ENCODE data around the gene TSPAN4.
A peak's percentile ranks its signal among the peaks of the same experiment; 100 is the strongest.

The TSPAN4 gene

DNA sequence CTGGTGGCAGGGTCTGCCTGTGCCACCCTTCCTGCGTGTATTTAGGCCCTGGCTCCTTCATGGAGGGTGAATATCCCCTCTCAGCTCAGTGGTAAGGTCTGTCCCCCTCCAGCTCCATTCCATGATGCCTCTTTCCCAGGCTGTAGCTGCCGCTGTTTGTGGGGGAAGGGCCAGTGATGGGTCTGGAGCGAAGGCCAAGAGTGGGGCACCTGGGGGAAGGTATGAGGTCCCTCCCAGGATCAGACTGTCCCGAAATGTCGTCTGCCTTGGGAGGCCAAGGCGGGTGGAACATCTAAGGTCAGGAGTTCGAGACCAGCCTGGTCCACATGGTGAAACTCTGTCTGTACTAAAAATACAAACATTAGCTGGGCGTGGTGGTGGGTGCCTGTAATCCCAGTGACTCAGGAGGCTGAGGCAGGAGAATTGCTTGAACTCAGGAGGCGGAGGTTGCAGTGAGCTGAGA lies 8.8 kb upstream of the TSPAN4 start:
- CTCF ChIA-PET, result interaction anchor here (0.7 to 1.0 kb wide), 2 partner anchors 17 to 61 kb away, joined by 3 to 4 read pairs; no protein-coding TSS in a partner anchor
- no peaks in the 10 kb centered on the region for H3K9me3 ChIP-seq (ENCODE audit: control insufficient read depth, insufficient read depth, low read depth, low read length)
- peak overlapping the region; percentile 70 for H3K4me3 ChIP-seq (ENCODE audit: low read depth, low read length)
- H3K27ac ChIP-seq (ENCODE audit: extremely low read depth, low read depth, low read length), result peak overlapping the region; percentile 64; the same call in 1 of the 2 replicates
- H3K36me3 ChIP-seq (ENCODE audit: control insufficient read depth in 2 of 2, insufficient read depth in 1 of 2, low read length in 2 of 2), result peaks cover 0 to 43% of the 10 kb centered on the region in 2 experiments; a peak in 1 of 3 replicates
- POLR2A ChIA-PET, result interaction anchor here (1.0 to 15.0 kb wide), 4 partner anchors 8 to 37 kb away, joined by 3 to 202 read pairs (median 37); partner anchors contain the start of genes PNPLA2, POLR2L and TSPAN4
- no peaks in the 10 kb centered on the region; the same call in 1 of the 2 replicates for H3K4me1 ChIP-seq (ENCODE audit: control insufficient read depth, insufficient read depth, low read length)
- TF ChIP-seq, protein P1, sequence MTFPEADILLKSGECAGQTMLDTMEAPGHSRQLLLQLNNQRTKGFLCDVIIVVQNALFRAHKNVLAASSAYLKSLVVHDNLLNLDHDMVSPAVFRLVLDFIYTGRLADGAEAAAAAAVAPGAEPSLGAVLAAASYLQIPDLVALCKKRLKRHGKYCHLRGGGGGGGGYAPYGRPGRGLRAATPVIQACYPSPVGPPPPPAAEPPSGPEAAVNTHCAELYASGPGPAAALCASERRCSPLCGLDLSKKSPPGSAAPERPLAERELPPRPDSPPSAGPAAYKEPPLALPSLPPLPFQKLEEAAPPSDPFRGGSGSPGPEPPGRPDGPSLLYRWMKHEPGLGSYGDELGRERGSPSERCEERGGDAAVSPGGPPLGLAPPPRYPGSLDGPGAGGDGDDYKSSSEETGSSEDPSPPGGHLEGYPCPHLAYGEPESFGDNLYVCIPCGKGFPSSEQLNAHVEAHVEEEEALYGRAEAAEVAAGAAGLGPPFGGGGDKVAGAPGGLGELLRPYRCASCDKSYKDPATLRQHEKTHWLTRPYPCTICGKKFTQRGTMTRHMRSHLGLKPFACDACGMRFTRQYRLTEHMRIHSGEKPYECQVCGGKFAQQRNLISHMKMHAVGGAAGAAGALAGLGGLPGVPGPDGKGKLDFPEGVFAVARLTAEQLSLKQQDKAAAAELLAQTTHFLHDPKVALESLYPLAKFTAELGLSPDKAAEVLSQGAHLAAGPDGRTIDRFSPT (tag by site-specific recombination; IDR thresholded peaks at IDR 0.05), result peak; percentile 41; the same call in 1 of the 2 replicates
- TF ChIP-seq ZNF677 (tag by site-specific recombination; IDR thresholded peaks at IDR 0.05) (no peak), ZNF223 (tag by site-specific recombination; IDR thresholded peaks at IDR 0.05) (no peak), ZBTB17 (tag by site-specific recombination; IDR thresholded peaks at IDR 0.05) (peak; percentile 45; the same call in 1 of the 2 replicates), ZNF791 (tag by site-specific recombination; IDR thresholded peaks at IDR 0.05) (no peak), ZNF792 (tag by site-specific recombination; IDR thresholded peaks at IDR 0.05) (no peak), ZNF2 (tag by site-specific recombination; IDR thresholded peaks at IDR 0.05) (0 out of 2 replicates have a peak, but pooled peaks have one; percentile 22), HOXD13 (CRISPR knock-in tag; IDR thresholded peaks at IDR 0.05; ENCODE audit: borderline replicate concordance) (no peak), SP7 (tag by site-specific recombination; IDR thresholded peaks at IDR 0.05) (peak; percentile 39; the same call in 1 of the 2 replicates), GLIS2 (tag by site-specific recombination; IDR thresholded peaks at IDR 0.05) (no peak), ZNF626 (tag by site-specific recombination; IDR thresholded peaks at IDR 0.05) (no peak), ZNF514 (tag by site-specific recombination; IDR thresholded peaks at IDR 0.05) (no peak), ZNF16 (tag by site-specific recombination; IDR thresholded peaks at IDR 0.05; ENCODE audit: low read depth) (no peak), ZNF600 (tag by site-specific recombination; IDR thresholded peaks at IDR 0.05) (no peak), ZNF555 (tag by site-specific recombination; conservative IDR thresholded peaks at IDR 0.05) (no peak), ZNF24 (tag by site-specific recombination; IDR thresholded peaks at IDR 0.05) (0 out of 2 replicates have a peak, but pooled peaks have one; percentile 18), ZNF140 (tag by site-specific recombination; IDR thresholded peaks at IDR 0.05) (no peak), ZNF133 (tag by site-specific recombination; IDR thresholded peaks at IDR 0.05) (no peak), ZNF426 (tag by site-specific recombination; IDR thresholded peaks at IDR 0.05) (no peak), ZNF292 (tag by site-specific recombination; IDR thresholded peaks at IDR 0.05; ENCODE audit: borderline replicate concordance, low read depth) (no peak), ZNF571 (tag by site-specific recombination; IDR thresholded peaks at IDR 0.05) (no peak), ZNF37A (tag by site-specific recombination; IDR thresholded peaks at IDR 0.05) (no peak)
- TF ChIP-seq, protein P2, sequence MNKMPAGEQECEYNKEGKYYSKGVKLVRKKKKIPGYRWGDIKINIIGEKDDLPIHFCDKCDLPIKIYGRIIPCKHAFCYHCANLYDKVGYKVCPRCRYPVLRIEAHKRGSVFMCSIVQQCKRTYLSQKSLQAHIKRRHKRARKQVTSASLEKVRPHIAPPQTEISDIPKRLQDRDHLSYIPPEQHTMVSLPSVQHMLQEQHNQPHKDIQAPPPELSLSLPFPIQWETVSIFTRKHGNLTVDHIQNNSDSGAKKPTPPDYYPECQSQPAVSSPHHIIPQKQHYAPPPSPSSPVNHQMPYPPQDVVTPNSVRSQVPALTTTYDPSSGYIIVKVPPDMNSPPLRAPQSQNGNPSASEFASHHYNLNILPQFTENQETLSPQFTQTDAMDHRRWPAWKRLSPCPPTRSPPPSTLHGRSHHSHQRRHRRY (tag by site-specific recombination; IDR thresholded peaks at IDR 0.05), result no peak
- TF ChIP-seq, protein P3, sequence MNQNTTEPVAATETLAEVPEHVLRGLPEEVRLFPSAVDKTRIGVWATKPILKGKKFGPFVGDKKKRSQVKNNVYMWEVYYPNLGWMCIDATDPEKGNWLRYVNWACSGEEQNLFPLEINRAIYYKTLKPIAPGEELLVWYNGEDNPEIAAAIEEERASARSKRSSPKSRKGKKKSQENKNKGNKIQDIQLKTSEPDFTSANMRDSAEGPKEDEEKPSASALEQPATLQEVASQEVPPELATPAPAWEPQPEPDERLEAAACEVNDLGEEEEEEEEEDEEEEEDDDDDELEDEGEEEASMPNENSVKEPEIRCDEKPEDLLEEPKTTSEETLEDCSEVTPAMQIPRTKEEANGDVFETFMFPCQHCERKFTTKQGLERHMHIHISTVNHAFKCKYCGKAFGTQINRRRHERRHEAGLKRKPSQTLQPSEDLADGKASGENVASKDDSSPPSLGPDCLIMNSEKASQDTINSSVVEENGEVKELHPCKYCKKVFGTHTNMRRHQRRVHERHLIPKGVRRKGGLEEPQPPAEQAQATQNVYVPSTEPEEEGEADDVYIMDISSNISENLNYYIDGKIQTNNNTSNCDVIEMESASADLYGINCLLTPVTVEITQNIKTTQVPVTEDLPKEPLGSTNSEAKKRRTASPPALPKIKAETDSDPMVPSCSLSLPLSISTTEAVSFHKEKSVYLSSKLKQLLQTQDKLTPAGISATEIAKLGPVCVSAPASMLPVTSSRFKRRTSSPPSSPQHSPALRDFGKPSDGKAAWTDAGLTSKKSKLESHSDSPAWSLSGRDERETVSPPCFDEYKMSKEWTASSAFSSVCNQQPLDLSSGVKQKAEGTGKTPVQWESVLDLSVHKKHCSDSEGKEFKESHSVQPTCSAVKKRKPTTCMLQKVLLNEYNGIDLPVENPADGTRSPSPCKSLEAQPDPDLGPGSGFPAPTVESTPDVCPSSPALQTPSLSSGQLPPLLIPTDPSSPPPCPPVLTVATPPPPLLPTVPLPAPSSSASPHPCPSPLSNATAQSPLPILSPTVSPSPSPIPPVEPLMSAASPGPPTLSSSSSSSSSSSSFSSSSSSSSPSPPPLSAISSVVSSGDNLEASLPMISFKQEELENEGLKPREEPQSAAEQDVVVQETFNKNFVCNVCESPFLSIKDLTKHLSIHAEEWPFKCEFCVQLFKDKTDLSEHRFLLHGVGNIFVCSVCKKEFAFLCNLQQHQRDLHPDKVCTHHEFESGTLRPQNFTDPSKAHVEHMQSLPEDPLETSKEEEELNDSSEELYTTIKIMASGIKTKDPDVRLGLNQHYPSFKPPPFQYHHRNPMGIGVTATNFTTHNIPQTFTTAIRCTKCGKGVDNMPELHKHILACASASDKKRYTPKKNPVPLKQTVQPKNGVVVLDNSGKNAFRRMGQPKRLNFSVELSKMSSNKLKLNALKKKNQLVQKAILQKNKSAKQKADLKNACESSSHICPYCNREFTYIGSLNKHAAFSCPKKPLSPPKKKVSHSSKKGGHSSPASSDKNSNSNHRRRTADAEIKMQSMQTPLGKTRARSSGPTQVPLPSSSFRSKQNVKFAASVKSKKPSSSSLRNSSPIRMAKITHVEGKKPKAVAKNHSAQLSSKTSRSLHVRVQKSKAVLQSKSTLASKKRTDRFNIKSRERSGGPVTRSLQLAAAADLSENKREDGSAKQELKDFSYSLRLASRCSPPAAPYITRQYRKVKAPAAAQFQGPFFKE (tag by site-specific recombination; IDR thresholded peaks at IDR 0.05; ENCODE audit: borderline replicate concordance), result no peak
- TF ChIP-seq, protein P4, sequence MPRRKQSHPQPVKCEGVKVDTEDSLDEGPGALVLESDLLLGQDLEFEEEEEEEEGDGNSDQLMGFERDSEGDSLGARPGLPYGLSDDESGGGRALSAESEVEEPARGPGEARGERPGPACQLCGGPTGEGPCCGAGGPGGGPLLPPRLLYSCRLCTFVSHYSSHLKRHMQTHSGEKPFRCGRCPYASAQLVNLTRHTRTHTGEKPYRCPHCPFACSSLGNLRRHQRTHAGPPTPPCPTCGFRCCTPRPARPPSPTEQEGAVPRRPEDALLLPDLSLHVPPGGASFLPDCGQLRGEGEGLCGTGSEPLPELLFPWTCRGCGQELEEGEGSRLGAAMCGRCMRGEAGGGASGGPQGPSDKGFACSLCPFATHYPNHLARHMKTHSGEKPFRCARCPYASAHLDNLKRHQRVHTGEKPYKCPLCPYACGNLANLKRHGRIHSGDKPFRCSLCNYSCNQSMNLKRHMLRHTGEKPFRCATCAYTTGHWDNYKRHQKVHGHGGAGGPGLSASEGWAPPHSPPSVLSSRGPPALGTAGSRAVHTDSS (tag by site-specific recombination; IDR thresholded peaks at IDR 0.05), result no peak
- TF ChIP-seq, protein P5, sequence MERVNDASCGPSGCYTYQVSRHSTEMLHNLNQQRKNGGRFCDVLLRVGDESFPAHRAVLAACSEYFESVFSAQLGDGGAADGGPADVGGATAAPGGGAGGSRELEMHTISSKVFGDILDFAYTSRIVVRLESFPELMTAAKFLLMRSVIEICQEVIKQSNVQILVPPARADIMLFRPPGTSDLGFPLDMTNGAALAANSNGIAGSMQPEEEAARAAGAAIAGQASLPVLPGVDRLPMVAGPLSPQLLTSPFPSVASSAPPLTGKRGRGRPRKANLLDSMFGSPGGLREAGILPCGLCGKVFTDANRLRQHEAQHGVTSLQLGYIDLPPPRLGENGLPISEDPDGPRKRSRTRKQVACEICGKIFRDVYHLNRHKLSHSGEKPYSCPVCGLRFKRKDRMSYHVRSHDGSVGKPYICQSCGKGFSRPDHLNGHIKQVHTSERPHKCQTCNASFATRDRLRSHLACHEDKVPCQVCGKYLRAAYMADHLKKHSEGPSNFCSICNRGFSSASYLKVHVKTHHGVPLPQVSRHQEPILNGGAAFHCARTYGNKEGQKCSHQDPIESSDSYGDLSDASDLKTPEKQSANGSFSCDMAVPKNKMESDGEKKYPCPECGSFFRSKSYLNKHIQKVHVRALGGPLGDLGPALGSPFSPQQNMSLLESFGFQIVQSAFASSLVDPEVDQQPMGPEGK (tag by site-specific recombination; IDR thresholded peaks at IDR 0.05), result peak; percentile 31; the same call in 1 of the 2 replicates

Measured in HEK293 (cell line).